WTC11 (cell line): ENCODE data around the gene TAPBP. TPM values are rescaled to one million over a fixed set of nuclear protein-coding genes. Genes with fewer than 3 reads are reported as not detected.

Source experiments
- ATAC-seq: fragments of 200-7000 bp; cut with Tn5 transposase; 2 replicates; pipeline ENCODE4 v1.10.0; 2021; ENCODE audit warnings: mild to moderate bottlenecking, moderate library complexity
- CTCF ChIA-PET: fragments of 300-600 bp; sonication (Branson Sonifier 250); formaldehyde crosslinking; loops from one replicate; lab custom pipeline; 2021; ENCODE audit warnings: antibody characterized with exemption; lab: Charles Lee
- POLR2A ChIA-PET: fragments of 350-600 bp; sonication (Branson Sonifier 250); formaldehyde crosslinking; loops from one replicate; lab custom pipeline; 2021; ENCODE audit warnings: antibody characterized with exemption; lab: Charles Lee
- DNase-seq: peaks from one replicate; pipeline ENCODE4 v3.0.0; 2021; ENCODE audit warnings: low spot score
- H3K27ac Mint-ChIP-seq: 2 replicates; pipeline ENCODE4 v1.8.0; 2021; ENCODE audit warnings: mixed read lengths
- H3K27me3 Mint-ChIP-seq: 2 replicates; pipeline ENCODE4 v1.8.0; 2021; ENCODE audit warnings: low read depth, mild to moderate bottlenecking, moderate library complexity, mixed read lengths
- H3K36me3 Mint-ChIP-seq: 2 replicates; pipeline ENCODE4 v1.8.0; 2021; ENCODE audit warnings: mixed read lengths
- H3K4me1 Mint-ChIP-seq: 2 replicates; pipeline ENCODE4 v1.8.0; 2022; ENCODE audit warnings: mixed read lengths
- H3K4me3 Mint-ChIP-seq: 2 replicates; pipeline ENCODE4 v1.8.0; 2021; ENCODE audit warnings: mild to moderate bottlenecking, moderate library complexity, mixed read lengths
- H3K9me3 Mint-ChIP-seq: 2 replicates; pipeline ENCODE4 v1.8.0; 2021; ENCODE audit warnings: mixed read lengths
- FOXP4 ChIP-seq: sonication (generic); formaldehyde crosslinking; IDR thresholded peaks from 2 replicates; pipeline ENCODE4 v1.8.0; 2022; ENCODE audit warnings: mild to moderate bottlenecking, missing genetic modification reagents
- GTF2I ChIP-seq: fragments of 250-450 bp; sonication (Bioruptor Pico); conservative IDR thresholded peaks from 2 replicates; pipeline ENCODE4 v1.4.0; 2021; ENCODE audit warnings: mild to moderate bottlenecking
- PRRX2 ChIP-seq: fragments of 250-450 bp; sonication (Bioruptor Pico); IDR thresholded peaks from 2 replicates; pipeline ENCODE4 v1.8.0; 2021; ENCODE audit warnings: mild to moderate bottlenecking
- SP1 ChIP-seq: sonication (generic); formaldehyde crosslinking; conservative IDR thresholded peaks from 2 replicates; pipeline ENCODE4 v1.8.1; 2022; ENCODE audit warnings: missing genetic modification reagents
- TEAD1 ChIP-seq: sonication (generic); formaldehyde crosslinking; IDR thresholded peaks from 2 replicates; pipeline ENCODE4 v1.8.0; 2022; ENCODE audit warnings: mild to moderate bottlenecking, missing genetic modification reagents
- ZBTB21 ChIP-seq: sonication (generic); formaldehyde crosslinking; IDR thresholded peaks from 2 replicates; pipeline ENCODE4 v1.8.1; 2023; ENCODE audit warnings: mild to moderate bottlenecking, missing genetic modification reagents, borderline replicate concordance
- ZBTB43 ChIP-seq: sonication (generic); formaldehyde crosslinking; IDR thresholded peaks from 2 replicates; pipeline ENCODE4 v1.8.1; 2023; ENCODE audit warnings: mild to moderate bottlenecking, missing genetic modification reagents
- ZMAT4 ChIP-seq: fragments of 250-450 bp; sonication (Bioruptor Pico); IDR thresholded peaks from 2 replicates; pipeline ENCODE4 v1.9.0; 2021; ENCODE audit warnings: mild to moderate bottlenecking
- ZNF232 ChIP-seq: sonication (generic); formaldehyde crosslinking; IDR thresholded peaks from 2 replicates; pipeline ENCODE4 v1.8.0; 2022; ENCODE audit warnings: mild to moderate bottlenecking, missing genetic modification reagents
- ZNF263 ChIP-seq: sonication (generic); formaldehyde crosslinking; IDR thresholded peaks from 2 replicates; pipeline ENCODE4 v1.8.1; 2022; ENCODE audit warnings: low read depth, mild to moderate bottlenecking, moderate library complexity, missing genetic modification reagents
- ZNF281 ChIP-seq: sonication (generic); formaldehyde crosslinking; IDR thresholded peaks from 2 replicates; pipeline ENCODE4 v1.8.0; 2023; ENCODE audit warnings: mild to moderate bottlenecking, missing genetic modification reagents
- ZNF512 ChIP-seq: sonication (generic); formaldehyde crosslinking; IDR thresholded peaks from 2 replicates; pipeline ENCODE4 v1.8.1; 2022; ENCODE audit warnings: missing genetic modification reagents, borderline replicate concordance
- total RNA-seq: library from RNA; stranded (reverse); gene quantifications from 3 replicates; pipeline ENCODE4 v1.2.3, GENCODE V29; 2021

TAPBP gene
- total RNA-seq, 1 experiment from 2014 or later, result 43.5 TPM

GRCh38 chr6:33335916-33336315 lies 22.0 kb upstream of the TAPBP start (continued):
- TF ChIP-seq FOXP4 (no peak), ZNF263 (CRISPR knock-in tag) (no peak)
- TF ChIP-seq, all 79 proteins: peak for 0

GRCh38 chr6:33333666-33334065 lies 19.8 kb upstream of the TAPBP start:
- Mint-ChIP-seq H3K9me3 (no peaks in the 10 kb centered on the region), H3K27ac (no peak overlapping the region), H3K27me3 (peaks cover 3% of the 10 kb centered on the region; the same call in 1 of the 2 replicates), H3K4me1 (no peaks in the 10 kb centered on the region), H3K36me3 (no peaks in the 10 kb centered on the region), H3K4me3 (no peak overlapping the region)
- TF ChIP-seq SP1 (CRISPR knock-in tag) (no peak), GTF2I (no peak), PRRX2 (CRISPR knock-in tag) (no peak), ZNF512 (no peak), TEAD1 (CRISPR knock-in tag) (no peak)
- ChIA-PET CTCF (interaction anchor here (0.6 to 3.3 kb wide), 2 partner anchors 12 to 173 kb away, joined by 3 to 9 read pairs; no protein-coding TSS in a partner anchor), POLR2A (interaction anchor here (0.6 kb wide), 1 partner anchor 696 kb away, joined by 3 read pairs; no protein-coding TSS in a partner anchor)
- no peak for ATAC-seq
- DNase-seq, result no peak

- ChIA-PET CTCF (no interaction called here), POLR2A (no interaction called here)
- H3K27ac Mint-ChIP-seq, result no peak overlapping the region
These were observed 16.9 kb upstream of the TAPBP start for GRCh38 chr6:33330736-33331135.

More at GRCh38 chr6:33330736-33331135, 16.9 kb upstream of the TAPBP start:
- no peaks in the 10 kb centered on the region for H3K36me3 Mint-ChIP-seq
- peaks cover 3% of the 10 kb centered on the region; the same call in 1 of the 2 replicates for H3K27me3 Mint-ChIP-seq
- no peaks in the 10 kb centered on the region for H3K9me3 Mint-ChIP-seq
- no peak overlapping the region for H3K4me3 Mint-ChIP-seq
- no peaks in the 10 kb centered on the region for H3K4me1 Mint-ChIP-seq
- no peak for ATAC-seq
- TF ChIP-seq FOXP4 (no peak), ZNF281 (CRISPR knock-in tag) (no peak), ZMAT4 (CRISPR knock-in tag) (no peak), ZNF232 (CRISPR knock-in tag) (no peak), ZBTB21 (no peak), ZBTB43 (CRISPR knock-in tag) (no peak)
- no peak for DNase-seq
